Prostate gland (tissue), 2 donors: ENCODE measurements around the gene INKA1.

Experiments
- POLR2A ChIP-seq: fragments of 450-650 bp; IDR thresholded peaks from one replicate; pipeline ENCODE4 v1.6.1; 2016; ENCODE audit warnings: antibody characterized with exemption, mild to moderate bottlenecking
- POLR2AphosphoS5 ChIP-seq: sonication (generic); formaldehyde crosslinking; IDR thresholded peaks from one replicate; pipeline ENCODE4 v1.6.1; 2017; ENCODE audit warnings: antibody characterized with exemption
- TF ChIP-seq, protein P1 (sequence below), 4 experiments: fragments of 200-600 bp in 2 of 4; fragments of 450-650 bp in 2 of 4; sonication (generic) in 2 of 4; IDR thresholded peaks; 1 replicate in 3 of 4; 2 replicates in 1 of 4; pipeline ENCODE4 v1.5.1; 2016 to 2019; ENCODE audit warnings: antibody characterized with exemption in 4 of 4, mild to moderate bottlenecking in 2 of 4, moderate library complexity in 2 of 4

DNA sequence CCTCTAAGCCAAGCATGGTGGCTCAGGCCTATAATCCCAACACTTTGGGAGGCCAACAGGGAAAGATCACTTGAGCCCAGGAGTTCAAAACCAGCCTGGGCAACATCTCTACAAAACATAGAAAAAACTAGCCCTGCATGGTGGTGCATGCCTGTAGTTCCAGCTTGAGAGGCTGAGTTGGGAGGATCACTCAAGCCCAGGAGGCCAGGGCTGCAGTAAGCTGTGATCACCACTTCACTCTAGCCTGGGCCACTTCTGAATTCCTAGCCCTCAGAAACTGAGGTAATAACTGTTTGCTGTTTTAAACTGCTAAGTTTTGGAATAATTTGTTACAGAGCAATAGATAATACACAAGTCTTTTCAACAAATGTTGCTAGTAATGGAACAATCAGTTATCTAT is 33.1 kb upstream of the INKA1 start:
- no peak for TF ChIP-seq POLR2AphosphoS5
- no peak for TF ChIP-seq POLR2A
- TF ChIP-seq, protein P1, sequence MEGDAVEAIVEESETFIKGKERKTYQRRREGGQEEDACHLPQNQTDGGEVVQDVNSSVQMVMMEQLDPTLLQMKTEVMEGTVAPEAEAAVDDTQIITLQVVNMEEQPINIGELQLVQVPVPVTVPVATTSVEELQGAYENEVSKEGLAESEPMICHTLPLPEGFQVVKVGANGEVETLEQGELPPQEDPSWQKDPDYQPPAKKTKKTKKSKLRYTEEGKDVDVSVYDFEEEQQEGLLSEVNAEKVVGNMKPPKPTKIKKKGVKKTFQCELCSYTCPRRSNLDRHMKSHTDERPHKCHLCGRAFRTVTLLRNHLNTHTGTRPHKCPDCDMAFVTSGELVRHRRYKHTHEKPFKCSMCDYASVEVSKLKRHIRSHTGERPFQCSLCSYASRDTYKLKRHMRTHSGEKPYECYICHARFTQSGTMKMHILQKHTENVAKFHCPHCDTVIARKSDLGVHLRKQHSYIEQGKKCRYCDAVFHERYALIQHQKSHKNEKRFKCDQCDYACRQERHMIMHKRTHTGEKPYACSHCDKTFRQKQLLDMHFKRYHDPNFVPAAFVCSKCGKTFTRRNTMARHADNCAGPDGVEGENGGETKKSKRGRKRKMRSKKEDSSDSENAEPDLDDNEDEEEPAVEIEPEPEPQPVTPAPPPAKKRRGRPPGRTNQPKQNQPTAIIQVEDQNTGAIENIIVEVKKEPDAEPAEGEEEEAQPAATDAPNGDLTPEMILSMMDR (IDR thresholded peaks at IDR 0.05) = no peak
